GM19468 (cell line): ENCODE data around the gene GALK2.
"Not testable (repeated sequence)": the region's sequence is repeated elsewhere in the genome, so short reads cannot be mapped to it uniquely, and the experiment has no call there.

ENCODE experiments used
- ATAC-seq: cut with Tn5 transposase; IDR thresholded peaks from one replicate; pipeline ENCODE4 v1.9.1; 2021; ENCODE audit warnings: mild to moderate bottlenecking, moderate library complexity, moderate number of reproducible peaks; ENCODE audit not compliant: unreplicated experiment; ENCODE audit errors: extremely low read depth

Gene GALK2

DNA sequence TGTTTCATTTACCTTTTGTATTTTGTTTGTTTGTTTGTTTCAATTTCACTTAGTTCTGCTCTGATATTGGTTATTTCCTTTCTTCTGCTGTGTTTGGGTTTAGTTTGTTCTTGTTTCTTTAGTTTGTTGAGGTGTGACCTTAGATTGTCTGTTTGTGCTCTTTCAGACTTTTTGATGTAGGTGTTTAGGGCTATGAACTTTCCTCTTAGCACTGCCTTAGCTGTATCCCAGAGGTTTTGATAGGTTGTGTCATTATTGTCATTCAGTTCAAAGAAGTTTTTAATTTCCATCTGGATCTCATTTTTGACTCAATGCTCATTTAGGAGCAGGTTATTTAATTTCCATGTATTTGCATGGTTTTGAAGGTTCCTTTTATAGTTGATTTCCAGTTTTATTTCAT is 38.1 kb downstream of the GALK2 start:
- not testable (repeated sequence) for ATAC-seq

DNA sequence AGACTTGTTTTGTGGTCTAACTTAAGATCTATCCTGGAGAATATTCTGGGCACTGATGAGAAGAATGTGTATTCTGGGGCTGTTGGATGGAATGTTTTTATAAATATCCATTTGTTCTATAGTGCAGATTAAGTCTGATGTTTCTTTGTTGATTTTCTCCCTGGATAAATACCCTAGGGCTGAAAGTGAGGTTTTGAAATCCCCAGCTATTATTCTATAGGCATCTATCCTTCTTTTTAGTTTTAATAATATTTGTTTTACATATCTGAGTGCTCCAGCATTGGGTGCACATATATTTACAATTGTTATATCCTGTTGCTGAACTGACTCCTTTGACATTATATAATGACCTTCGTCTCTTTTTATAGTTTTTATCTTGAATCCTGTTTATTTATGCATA is 42.9 kb downstream of the GALK2 start:
- no peak for ATAC-seq

DNA sequence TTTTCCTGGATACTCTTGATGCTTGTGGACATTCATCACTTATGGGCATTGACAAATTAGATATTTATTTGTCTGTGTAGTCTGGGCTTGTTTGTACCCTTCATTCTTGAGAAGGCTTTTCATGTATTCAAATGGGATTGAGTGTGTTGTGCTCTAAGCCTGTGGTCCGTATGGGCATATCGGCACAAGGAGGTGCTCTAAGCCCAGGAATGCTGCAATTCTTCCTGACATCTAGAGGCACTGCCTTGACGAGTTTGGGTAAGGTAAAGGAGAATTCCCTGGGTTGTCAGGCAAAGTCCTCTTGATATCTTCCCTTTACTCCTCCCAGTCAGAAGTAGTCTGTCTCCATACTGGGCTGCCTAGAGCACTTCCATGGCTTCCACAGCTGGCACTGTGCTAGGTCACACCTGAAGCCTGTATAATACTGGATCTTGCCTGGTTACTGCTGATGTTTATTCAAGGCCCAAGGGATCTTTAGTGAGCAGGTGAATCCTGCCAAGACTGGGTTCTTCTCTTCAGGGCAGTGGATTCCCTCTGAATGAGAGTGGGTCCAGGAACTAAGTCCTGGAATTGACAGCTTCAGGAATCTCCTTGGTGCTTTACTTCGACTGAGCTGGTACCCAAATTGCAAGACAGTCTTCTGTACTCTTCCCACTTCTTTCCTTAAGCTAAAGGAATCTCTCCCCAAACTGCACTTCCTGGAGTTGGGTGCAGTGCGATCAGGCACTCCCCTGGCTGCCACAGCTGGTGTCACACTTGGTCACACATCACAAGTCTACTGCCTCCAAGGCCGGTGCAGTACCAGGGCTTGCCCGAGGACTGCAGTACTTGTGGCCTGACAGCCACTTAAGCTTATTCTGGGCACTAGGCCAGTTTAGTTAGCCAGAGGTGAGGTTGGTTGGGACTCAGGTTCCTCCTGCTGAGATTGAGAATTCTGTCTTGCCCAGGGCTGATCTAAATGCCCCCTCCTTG is 46.0 kb downstream of the GALK2 start:
- ATAC-seq: peak; percentile 100

DNA sequence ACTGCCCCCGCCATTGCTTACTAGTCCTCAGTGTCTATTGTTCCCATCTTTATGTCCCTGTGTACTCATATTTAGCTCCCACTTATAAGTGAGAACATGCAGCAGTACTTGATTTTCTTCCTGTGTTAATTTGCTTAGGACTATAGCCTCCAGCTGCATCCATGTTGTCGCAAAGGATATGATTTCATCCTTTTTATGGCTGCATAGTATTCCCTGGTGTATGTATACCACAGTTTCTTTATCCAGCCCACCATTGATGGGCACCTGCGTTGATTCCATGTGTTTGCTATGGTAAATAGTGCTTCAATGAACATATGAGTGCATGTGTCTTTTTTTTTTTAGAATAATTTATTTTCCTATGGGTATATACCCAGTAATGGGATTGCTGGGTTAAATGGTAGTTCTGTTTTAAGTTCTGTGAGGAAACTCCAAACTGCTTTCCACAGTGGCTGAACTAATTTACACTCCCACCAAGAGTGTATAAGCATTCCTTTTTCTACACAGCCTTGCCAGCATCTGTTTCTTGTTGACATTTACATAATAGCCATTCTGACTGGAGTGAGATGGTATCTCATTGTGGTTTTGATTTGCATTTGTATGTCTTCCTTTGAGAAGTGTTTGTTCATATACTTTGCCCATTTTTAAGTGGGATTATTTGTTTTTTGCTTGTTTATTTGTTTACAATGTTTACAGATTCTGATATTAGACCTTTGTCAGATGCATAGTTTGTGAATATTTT is 53.7 kb downstream of the GALK2 start:
- no peak for ATAC-seq

DNA sequence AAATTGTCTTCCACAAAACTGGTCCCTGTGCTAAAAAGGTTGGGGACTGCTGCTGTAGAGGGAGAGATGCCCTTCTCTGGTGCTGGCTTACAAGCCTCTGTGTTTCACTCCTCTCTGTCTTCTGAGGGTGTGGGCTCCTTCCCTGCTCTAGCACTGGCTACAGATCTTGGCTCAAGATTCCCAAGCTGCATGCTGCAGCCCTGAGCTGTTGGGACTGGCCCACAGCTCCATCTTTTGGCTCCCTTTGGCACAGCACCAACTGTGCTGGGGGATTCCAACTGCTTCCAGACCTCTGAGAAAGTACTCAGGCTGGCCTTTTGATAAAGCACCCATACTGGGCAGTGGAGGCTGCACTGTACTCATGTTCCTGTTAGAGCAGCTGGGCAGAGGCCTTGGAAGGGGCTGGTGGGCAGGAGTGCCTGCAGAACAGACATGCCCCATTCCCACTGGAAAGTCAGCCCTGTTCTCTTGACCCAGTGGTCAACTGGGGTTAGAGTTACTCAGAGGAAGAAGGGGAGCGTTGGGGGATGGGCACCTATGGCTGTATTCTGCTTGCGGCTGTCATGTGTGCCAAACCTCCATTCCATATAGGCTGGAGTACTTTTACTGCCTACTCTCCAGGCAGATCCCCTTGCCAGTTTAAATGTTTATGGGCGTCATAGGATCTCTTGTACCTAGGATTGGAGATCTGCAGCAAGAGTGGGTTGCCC is 55.7 kb downstream of the GALK2 start:
- ATAC-seq: no peak

DNA sequence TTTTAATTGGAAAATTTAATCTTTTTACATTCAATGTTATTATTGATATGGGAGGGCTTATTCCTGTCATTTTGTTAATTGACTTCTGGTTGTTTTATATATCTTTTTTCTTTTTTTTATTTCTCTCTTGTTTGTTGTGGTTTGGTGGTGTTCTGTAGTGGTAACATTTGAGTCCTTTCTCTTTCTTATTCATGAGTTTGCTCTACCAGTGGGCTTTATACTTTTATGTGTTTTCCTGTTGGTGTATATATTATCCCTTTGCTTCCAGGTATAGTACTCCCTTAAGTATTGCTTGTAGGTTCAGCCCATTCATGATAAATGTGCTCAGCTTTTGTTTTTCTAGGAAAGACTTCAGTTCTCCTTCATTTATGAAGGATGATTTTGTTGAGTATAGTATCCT is 57.6 kb downstream of the GALK2 start:
- ATAC-seq: no peak

DNA sequence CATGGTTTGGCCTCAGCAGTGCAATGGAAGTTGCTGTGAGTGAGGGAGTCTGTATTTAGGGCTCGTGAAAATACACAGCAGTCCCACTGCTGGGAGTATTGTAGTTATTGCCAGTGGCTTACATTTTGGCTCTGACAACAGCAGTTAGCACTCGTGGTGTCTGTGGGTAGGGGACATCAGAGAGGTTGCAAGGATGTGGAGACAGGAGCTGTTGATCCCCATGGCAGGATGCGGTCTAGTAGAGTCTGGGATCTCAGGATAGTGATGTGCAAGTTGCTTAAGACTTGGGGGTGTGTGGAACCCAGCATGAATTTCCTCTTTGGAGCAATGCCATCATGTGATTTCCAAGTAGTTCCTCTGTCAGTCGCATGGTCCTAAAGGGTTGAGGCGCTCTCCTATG is 59.9 kb downstream of the GALK2 start:
- ATAC-seq: no peak

DNA sequence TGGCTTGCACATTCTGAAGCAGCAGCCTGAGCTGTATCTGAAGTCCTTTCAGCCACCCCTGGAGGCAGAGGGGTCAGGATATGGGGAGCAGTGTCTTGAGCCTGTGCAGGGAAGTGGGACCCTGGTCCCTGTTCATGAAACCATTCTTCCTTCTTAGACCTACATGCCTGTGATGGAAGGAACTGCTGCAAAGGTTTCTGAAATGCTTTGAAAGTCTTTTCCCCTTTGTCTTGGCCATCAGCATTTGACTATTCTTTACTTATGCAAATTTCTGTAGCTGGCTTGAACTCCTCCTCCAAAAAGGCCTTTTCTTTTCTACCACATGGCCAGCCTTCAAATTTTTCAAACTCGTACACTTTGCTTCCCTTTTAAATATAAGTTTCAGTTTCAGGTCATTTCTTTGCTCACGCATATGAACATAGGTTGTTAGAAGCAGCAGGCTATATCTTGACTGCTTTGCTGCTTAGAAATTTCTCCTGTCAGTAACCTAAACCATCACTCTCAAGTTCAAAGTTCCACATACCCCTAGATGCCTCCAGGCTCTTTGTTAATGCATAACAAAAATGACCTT is 62.3 kb downstream of the GALK2 start:
- ATAC-seq: no peak

DNA sequence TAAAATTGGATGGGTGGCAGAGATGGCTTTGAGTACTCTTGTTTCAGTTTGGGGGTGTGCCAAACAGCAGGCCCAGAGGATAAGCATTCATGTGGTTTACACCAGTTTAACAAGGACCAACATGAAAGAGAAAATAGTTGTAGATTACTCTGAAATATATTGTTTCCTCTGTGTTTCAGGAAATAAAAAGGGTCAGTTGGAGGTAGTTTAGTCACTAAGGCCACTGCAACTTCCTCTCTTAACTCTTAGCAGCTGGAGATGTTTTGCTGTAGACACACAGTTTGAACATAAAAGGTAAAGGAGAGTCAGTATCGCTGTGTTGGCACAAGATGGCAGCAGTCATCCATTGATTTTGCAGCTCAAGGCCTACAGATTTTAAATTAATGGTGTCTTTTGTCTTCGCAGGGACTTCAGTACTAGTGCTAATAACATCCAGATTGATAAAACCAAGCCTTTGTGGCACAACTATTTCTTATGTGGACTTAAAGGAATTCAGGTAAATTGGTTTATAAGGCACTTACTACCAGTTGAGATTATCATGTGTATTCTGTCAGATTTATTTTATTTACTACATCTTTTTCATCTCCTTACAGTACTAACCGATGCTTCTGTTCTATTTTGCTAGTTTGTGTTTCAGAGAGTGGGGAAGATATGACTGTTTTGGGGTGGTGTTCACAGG is 65.5 kb downstream of the GALK2 start:
- ATAC-seq: no peak

DNA sequence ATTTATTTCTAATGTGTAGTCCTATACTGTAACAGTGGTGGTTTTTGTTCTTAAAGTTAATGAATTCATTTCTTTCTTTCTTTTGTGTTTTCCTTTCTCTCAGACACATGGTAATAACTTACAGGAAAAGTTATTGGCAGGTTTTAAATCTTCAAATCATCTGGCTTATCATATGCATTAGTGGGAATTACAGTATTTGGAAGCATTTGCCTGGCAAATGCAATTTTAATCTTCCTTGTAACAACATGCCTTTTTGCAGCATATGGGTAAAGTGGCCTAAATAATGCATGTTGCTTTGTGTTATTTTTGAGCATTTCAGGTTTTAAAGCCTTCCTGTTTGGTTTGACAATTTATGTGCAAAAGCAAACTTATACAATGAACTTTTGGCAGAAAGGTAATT is 66.8 kb downstream of the GALK2 start:
- ATAC-seq: no peak

DNA sequence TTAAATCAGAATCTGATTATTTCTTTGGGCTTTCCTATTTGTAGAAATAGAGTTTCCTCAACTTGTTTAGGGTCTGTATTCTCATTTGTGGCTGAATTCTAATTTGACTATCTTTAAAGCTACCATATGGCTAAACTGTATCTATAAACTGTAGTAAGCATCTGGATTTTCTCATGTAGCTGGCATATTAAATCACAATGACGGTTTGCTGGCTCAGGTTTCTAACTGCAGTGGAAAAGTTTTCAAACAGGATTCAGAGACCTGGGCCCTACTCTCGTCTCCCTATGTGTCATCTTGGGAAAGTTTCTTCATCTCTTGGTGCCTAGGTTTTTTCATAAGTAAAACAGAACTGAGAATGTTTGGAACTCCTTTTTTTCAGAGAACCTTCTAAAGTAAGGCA is 68.3 kb downstream of the GALK2 start:
- ATAC-seq: no peak

DNA sequence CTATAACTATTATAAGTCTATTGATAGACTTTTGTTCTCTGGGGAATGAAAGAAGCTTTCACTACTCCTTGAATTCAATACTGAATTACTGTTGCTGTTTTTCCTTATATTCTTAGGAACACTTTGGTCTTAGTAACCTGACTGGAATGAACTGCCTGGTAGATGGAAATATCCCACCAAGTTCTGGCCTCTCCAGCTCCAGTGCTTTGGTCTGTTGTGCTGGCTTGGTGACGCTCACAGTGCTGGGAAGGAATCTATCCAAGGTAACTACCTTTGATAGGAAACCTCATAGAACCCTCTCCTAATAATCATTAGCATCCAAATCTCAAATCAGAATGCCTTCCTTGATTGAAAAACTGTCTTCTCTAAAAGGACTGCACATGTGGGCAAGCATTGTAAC is 69.1 kb downstream of the GALK2 start:
- ATAC-seq: no peak

DNA sequence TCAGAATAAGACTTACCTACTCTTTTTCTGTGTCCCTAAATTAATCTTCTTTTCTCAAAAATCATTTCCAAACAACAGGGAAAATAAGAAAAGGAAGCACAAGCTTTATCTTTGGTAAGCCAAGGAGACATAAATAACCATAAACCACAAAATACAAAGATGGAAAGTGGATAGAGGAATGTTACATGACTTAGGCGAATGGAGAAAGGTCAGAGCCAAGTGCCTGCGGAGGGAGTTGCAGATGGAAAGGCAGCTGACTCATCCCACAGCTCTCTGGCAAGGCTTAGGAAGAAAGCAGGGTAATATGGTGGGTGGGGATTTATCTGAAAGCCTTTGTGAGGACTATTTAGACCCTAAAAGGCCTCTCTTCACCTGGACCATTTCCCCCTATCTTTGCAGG is 72.8 kb downstream of the GALK2 start:
- no peak for ATAC-seq

DNA sequence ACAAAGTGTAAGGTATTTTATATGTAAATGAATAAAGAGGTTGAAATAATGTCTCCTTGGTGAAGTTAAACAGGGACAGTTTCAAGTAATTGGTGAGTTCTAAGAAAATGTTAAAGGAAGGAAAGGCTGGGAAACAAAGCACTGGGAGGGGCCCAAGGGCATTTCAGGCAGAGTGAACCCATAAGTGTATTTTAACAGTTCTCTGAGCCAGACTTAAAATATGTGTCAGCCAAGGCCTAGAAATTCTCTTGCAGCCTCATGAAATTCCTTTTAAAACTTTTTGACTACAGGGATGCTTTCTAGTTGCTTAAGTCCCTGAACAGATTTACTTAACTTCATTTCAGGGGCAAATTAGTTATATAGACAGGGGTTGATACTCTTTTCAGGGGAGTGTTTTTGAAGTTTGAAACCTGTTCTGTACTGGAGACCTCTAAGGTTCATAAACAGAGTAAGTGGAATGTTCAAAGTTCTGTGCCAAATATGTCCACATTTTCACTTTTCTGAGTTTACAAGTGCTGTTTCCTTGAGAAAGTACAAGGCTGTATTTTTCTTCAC is 77.6 kb downstream of the GALK2 start:
- ATAC-seq: no peak

DNA sequence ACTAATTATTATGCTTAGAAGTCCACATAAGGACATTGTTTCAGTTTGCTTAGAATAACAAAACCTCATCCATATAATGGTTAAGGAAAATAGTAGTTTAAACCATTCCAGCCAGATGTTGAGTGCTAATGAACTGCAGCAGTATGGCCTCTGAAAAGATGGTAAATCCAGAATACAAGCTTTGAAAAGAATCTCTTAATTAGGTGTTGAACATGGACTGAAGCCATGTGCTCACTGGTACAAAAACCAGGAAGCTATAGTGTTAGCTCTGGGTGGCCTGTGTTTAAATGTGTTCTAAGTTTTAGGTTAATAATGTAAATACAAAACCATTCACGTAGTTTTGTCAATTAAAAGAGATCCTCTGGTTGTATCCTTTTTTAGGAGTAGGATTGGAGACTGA is 78.2 kb downstream of the GALK2 start:
- ATAC-seq: no peak

DNA sequence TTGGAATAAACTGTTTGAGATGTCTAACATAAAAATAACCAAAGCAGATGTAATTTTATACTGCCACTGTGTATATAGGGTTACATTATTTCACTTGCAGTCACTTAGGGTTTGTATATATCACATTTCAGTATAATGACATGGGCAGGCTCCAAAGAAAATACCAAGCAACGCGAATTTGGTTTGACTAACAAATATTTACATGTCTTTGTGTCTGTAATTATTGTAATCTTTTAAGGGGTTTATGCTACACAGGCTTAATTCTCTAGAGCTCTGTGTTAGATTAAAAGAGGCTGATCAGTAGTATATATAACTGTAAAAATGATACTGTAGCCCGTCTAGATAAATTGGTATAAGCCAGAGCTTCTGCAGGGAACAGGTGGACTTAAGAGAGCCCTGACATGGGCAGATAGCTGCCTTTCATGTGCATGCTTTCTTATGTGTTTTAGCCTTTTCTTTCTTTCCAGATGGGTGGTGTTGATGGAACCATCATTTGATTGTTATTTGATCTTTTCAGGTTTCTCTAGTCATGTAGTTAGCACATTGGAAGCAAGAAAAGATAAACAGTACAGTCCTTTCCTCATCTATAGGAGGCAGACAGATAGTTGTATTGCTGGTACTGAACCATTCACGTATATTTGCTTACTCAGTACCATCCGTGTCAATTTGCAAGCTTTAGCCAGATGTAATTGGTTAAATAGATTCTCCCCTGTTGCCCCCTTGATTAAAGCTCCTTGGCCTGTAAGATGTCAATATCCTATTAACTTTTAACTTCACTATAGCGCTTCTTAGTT is 86.1 kb downstream of the GALK2 start:
- no peak for ATAC-seq

DNA sequence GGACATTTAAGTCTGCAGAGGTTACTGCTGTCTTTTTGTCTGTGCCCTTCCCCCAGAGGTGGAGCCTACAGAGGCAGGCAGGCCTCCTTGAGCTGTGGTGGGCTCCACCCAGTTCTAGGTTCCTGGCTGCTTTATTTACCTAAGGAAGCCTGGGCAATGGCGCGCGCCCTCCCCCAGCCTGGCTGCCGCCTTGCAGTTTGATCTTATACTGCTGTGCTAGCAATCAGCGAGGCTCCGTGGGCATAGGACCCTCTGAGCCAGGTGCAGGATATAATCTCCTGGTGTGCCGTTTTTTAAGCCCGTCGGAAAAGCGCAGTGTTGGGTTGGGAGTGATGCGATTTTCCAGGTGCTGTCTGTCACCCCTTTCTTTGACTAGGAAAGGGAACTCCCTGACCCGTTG is 95.1 kb downstream of the GALK2 start:
- ATAC-seq: not testable (repeated sequence)

DNA sequence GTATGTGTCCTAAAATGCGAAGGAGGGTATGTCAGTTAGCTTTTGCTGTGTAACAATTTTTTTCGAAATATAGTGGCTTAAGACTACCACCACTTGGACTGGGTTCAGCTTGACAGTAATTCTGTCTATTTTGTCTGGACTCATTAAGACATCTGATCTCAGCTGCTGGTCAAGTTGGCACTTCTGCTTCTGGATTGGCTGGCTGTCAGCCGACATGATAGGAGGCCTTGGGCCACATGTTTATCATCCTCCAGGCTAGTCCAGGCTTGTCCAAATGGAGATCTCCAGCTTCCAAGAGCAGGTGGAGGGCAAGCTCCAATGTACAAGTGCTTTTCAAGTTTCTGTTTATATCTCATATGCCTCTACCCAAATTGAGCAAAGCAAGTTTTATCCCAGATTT is 95.9 kb downstream of the GALK2 start:
- ATAC-seq: no peak
